GM21529 (cell line): ENCODE data around the gene DRICH1.
"Not testable (repeated sequence)": the region's sequence is repeated elsewhere in the genome, so short reads cannot be mapped to it uniquely, and the experiment has no call there.

Experiments
- ATAC-seq: cut with Tn5 transposase; IDR thresholded peaks from one replicate; pipeline ENCODE4 v1.9.1; 2021; ENCODE audit not compliant: unreplicated experiment

Gene DRICH1

DNA sequence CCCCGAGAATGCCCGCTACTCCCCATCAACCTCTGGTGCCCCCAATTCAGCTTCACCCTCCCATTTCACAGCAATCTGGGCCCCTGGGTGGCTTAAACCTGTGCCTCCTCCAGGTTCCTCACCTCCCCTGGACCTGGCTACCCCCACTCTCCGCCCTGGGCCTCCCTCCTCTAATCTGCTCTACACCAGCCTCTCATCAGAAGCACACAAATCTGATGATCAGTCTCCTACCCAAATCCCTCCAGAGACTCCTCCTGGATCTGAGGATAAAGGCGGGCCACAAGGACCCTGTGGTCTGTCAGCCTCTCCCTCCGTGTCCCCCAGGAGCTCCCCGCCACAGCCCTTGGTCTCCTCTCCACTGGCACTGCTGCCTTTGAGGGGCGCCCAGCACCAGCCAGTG lies 28.9 kb downstream of the DRICH1 start:
- no peak for ATAC-seq

DNA sequence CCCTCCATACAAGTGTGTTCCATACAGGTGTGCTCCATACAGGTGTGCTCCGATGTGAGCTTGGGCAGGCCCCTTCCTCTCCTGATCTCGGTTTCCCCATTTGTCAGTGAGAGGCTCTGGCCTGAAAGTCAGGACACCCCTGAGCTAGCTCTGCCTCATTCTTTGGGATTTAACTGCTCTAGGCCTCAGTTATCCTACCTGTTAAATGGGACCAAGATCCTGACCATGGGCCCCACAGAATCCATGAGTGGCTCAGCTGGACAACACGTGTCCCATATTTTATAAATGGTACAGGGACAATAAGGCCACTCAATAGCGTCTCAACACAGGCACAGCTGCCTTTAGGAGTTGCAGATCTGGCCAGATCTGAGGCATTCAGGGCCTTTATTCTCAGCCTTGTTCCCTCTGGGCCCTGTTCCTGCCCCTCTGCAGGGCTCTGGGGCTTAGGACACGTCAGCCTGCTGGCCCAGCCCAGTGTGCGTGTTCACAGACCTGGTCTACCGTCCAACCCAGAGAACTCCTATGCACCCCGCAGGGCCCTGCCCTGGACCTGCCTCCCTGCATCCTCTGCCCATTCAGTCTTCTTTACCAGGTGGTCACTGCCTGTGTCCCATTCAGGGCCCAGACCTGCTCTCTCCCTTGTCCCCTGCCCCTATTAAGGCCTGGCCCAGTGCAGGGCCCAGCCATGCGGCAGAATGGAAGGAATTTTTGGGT lies 33.2 kb downstream of the DRICH1 start:
- no peak for ATAC-seq

DNA sequence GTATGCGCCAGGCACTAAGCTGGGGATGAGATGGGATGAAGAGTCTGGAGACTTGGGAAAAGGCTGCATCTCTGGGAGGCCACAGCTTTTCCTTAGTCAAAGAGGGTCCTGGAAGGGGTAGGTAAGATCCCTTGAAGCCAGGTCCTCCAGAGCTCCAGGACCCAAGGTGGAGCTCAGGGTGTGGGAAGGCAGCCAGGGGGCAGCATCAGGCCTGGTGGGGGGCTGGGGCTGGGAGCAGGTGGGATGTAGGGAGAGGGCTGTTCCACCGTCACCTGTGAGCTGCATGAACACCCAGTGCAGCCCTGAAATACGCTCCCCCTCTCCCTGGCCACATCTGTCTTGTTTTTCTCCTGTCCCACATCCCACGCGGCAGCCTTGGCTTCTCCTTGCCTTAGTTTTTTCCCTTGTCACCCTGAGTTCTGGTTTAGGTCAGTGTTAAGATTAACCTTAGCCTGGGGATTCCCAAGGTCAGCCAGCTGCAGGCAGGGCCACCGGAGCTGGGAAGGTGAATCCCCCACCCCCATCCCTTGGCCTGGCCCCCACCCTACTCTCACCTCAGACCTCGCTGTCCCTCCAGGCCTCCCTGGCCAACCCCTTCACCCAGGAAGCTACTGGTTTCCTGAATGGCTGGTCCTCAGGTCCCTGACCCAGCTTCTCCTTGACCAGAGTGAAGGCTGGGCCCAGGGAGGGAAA lies 34.4 kb downstream of the DRICH1 start:
- ATAC-seq: not testable (repeated sequence)

DNA sequence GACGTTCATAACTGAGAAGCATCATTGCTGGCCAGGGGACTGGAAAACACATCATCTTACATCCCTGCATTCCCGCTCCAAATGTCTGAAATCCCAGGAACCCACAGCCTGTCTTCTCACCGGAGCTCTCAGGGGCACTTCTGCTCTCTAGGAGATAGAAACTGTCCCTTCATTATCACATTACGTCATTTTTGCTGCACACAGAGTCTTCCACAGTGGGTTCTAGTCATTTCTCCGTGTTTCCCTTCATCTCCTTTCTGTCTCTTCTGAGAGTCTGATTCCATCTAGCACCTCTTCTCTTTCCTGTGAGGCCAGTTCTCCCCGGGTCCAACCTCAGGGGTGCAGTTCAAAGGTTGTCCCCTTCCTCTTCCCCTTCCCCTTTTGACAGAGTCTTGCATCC lies 36.2 kb downstream of the DRICH1 start:
- ATAC-seq: not testable (repeated sequence)

DNA sequence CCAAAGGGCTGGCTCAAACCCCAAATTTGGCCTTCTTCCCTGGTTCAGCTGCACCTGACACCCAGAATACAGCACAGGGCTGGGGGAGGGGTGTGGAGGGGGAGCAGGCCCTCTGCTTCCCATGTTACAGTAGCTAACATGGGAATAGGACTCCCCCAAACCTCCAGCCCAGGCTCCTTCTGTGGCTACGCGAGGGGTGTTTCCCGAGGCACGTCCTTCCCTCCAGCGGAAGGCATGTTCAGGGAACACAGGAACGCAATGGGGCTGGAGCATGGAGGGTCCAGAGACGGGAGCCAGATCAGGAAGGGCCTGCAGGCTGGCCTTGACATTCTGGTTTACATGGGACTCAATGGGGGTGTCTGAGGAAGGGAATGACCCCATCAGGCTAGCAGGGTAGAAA lies 40.3 kb downstream of the DRICH1 start:
- ATAC-seq: no peak

DNA sequence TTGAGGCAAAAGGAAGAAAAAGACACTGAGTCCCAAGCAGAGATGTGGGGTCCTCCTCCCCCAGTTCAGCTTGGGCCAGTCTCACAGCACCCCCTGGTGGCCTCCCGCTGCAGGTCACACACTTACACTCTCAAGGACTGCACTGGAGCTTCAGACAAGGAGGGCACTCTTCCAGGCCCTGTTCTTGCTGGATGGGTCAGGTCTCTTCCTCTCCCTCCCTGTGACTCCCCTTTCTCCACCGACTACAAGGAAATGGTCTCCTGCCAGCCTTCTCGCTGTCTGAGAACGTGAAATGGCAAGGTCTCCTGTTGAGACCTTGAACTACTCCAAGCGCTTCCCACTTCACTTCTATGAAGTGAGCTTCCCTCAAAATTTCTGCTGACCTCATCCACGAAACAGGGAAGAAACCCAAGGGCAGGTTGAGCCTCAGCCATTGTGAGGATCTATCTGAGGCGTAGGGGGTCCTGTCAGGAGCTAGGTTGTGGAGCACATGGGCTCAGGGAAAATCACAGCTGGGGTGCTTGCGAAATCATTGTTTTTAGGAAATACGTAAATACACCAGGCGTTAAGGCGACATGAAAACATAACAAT lies 40.8 kb downstream of the DRICH1 start:
- no peak for ATAC-seq

DNA sequence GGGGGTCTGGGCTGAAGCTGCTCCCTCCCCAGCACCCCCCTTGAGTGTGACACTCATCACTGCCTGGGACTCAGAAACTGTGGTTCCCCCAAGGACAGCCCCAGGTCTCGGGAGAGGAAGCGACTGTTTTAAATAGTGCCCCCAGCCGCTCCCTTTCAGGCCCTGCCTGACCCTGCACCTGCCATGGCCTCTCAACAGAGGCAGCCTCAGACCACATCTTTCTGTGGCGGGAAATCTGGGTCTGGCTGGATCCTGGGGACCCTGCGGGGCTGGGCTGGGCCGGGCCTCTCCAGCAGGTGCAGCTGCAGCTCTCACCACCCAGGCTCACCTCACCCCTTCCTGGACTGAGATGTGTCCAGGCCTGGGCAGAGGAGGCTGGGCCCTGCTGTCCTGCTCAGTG lies 48.3 kb downstream of the DRICH1 start:
- no peak for ATAC-seq

DNA sequence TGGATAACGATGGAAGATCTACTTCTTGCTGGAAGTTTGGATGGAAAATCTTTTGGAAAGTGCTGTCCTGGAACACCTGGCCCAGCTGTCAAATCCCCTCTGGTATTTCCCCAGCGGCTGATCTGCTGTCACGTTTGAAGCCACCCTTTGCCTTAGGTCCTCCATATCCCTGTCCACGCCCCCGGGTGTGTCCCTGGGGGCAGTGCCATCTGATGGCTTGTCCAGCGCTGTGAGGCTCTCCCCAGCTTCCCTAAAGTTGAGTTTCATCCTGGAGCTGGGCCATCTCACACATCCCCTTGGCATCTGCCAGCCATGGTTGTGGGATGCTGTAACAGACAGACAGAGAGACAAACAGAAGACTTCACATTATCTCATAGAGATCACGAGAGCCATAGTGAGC lies 49.0 kb downstream of the DRICH1 start:
- ATAC-seq: no peak

DNA sequence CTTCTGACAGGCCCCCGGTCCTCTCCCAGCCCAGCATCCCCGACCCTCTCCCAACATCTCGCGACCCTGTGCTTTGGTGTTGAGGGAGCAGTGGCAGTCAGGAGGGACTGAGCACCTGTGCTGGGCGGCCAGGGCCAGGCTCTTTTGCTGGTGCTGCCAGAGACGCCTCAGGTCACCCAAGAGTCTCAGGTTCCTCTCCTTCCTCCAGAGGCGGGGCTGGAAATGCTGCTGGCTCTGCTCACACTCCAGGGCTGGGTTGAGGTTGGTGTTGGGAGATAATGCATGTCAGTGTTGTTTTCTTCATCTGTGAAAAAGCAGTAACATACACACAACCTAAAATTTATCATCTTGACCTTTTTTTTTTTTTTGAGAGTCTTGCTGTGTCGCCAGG lies 50.9 kb downstream of the DRICH1 start:
- ATAC-seq: no peak

DNA sequence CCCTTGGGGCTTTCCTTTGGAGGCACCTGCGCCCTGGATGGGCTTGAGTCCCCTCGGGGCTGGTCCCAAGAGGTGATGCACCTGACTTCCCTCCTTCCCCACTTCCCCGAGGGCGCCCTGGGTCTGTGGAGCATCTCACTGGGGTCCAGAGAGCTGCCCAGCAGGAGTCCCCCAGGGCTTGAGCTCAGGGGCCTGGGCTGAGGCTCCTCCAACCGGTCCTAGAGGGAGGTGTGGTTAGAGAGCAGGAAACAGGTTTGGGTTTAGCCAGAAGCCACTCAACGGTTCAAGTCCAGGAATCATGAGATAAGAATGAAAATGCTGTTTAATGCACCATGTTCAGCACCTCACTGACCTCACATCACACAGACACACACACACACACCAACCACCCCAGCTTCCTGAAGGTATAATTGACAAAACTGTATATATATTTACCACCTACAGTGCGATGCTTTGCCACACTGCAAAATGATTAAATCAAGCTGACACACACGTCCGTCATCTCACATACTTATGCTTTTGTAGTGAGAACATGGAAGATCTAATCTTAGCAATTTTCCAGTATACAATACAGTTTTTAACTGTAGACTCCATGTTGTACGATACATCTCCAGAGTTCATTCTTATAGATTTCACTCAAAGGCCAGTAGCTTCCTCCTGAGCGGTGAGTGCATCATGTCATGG lies 51.4 kb downstream of the DRICH1 start:
- ATAC-seq: no peak

DNA sequence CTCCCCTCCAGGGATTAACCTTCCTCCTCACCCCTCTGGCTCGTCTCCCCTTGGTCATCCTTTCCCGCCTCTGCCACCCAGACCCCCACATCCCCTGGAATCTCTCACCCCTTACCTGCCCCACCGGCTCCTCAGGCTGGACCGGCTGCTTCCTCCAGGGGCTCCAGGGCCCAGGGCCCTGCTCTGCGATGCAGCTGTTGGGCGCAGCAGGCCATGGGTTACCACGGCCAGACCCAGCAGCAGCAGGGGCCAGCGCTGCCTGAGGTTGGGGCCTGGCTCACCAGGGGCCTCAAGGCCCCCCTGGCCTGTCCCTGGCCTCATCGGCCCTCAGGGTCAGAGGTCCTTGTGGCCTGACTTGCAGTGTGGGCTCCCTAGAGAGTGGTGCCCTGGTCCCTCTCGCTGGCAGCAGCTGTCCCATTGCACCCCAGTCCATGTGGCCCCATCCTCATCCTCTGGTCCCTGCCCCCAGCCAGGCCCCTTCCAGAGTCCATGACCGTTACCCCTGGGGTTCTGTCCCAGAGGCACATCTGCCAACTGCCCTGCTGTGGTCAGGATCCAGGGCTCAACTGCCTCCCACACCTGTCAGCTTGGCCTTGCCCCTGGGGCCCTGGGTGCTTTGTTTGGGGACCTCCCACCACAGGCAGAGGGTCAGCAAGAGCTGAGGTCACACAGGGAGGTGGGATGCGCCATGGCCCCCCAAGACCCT lies 52.1 kb downstream of the DRICH1 start, which contains the start of gene IGLL1:
IGLL1 (minus strand) TSS at position 421 of the 706 bp plus-strand sequence; CDS start at position 321, 100 bp downstream.
- no peak for ATAC-seq

DNA sequence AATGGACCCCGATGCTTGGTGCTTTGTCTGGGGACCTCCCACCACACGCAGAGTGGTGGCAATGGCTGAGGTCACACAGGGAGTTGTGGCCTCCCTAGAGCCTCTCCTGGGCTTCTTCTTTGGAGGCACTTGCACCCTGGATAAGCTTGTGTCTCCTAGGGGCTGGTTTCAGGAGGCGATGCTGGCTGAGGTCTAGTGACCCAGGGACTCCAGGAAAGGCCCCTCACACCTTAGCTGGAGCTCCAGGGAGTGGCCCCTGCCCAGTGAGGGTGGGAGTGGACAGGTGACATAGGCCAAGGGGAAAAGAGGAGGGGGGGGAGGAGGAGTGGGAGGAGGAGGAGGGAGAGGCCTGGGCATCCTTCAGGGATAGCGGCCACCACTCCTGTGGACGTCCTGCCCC lies 52.8 kb downstream of the DRICH1 start:
- ATAC-seq: no peak

DNA sequence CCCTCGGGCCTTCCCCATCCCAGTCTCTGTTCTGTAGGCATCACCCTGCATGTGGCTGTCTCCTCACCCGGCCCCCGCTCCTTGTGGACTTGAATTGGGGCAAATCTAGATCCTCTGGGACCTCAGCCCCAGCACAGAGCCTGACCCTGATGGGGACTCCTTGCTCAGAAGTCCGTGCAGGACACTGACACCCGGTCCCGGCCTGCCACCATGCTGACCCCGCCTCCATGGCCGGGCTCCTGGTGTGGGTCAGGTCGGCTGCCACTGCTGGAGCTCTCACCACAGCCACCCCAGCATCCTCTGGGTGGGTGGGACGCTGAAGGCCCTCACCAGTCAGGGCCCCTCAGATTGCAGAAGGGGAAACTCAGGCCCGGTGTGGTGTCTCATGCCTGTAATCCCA lies 53.8 kb downstream of the DRICH1 start:
- ATAC-seq: no peak

DNA sequence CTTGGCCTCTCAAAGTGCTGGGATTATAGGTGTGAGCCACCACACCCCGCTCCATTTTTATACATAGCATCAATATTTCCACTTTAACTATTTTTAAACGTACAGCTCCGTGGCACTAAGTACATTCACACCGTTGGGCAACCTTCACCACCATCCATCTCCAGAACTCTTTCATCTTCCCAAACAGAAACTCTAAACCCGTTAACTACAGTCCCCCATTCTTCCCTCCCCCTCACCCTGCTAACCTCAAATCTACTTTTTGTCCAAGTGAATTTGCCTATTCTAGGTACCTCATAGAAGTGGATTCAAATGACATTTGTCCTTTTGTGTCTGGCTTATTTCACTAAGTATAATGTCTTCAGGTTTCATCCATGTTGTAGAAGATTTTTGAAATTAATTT lies 55.4 kb downstream of the DRICH1 start:
- no peak for ATAC-seq

DNA sequence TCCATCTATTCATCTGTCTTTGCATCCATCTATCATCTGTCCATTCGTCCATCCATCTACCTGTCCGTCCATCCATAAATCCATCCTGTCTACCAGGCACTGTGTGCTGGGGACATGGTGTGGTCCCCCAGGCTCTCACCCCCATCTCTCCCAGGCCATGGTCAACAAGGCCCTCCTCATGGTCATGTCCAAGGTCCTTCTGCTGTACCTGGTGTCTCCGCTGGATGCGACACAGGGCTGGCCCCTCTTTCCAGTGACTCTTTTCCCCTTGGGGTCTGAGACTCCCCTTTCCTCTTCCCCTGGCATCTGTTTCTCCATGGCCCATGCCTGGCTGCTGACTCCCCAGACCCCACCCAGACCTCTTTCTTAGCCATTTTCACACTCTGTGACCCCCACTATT lies 56.5 kb downstream of the DRICH1 start:
- ATAC-seq: no peak

DNA sequence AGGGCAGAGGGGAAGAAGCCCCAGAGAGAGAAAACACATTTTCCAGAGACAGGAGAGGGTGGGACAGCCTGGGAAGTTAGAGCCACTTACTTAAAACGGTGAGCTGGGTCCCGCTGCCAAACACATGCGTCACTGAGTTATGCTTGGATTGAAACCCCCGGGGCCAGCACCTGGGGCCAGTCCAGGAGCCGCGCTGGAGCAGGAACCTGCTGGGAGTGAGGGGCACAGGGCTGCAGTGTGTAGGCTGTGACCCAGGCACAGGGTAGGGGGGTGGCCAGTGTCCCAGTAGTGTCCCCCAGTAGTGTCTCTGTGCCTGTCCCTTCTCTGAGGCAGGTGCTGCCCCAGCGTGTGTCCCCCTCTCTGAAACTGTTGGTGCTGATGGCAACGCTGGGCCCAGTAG lies 57.2 kb downstream of the DRICH1 start:
- ATAC-seq: no peak

DNA sequence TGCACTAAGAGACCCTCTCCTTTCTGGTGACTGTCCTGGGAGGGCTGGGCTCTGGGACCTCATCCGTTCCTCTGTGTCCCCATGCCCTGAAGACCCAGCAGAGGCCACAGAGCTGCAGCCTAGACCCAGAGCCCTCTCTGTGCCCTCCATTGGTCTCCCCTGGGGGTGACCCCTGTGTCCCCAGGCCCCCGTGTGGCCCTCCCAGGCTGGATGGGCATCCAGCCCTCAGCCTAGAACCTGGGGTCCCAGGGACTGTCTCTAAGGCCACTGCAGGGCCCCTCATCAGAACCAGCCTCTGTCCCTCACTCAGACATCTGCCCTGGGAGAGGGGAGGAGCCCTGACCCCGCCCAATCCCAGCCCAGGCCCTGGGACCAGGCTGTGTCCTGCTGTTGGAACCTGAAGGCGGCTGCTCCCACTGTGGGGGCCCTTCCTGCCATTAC lies 57.7 kb downstream of the DRICH1 start:
- no peak for ATAC-seq

DNA sequence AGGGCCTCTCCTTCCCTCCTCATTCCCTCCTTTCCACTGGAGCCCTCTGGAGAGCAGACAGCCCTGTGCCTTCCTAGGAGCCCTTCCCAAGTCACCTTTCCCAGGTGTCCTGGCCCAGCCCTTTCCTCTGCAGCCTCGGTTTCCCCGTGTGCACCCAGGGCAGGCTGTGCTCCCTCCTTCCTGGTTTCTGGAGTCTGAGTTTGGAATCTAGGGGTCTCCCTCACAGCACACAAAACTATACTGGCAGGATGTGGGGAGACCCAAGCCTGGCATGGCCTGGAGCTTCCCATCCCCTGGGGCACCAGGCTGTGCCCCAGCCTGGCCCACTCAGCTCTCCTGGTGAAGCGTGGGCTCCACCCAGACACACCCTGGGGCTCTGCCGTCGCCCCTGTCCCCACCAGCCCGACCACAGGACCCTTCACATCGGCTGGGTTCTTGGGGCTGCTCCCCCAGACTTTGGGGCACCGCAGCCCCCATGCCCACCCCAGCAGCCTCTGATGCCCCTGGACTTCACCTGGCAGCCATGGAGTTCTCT lies 58.4 kb downstream of the DRICH1 start:
- not testable (repeated sequence) for ATAC-seq

DNA sequence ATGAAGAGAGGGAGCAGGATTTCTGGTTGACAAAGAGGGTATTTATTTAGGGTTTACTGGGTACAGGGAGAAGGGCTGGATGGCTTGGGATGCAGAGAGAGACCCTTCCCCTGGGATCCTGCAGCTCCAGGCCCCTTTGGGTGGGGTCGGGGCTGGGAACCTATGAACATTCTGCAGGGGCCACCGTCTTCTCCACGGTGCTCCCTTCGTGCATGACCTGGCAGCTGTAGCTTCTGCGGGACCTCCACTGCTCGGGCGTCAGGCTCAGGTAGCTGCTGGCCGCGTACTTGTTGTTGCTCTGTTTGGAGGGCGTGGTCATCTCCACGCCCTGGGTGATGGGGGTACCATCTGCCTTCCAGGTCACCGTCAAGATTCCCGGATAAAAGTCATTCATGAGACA lies 59.0 kb downstream of the DRICH1 start:
- not testable (repeated sequence) for ATAC-seq

DNA sequence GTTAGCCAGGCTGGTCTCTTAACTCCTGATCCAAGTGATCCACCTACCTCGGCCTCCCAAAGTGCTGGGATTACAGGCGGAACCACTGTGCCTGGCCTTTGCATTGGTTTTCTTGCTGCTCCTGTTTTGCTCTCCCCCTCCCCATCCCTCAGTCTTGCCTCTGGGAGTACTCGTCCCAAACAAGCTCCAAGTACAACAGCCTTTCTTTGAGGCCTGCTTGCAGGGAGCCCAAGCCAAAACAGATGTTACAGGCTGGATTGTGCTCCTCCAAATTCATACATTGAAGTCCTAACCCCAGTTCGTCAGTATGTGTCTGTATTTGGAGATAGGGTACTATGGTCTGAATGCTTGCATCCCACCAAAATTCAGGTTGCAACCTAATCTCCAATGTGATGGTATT lies 60.6 kb downstream of the DRICH1 start:
- no peak for ATAC-seq

DNA sequence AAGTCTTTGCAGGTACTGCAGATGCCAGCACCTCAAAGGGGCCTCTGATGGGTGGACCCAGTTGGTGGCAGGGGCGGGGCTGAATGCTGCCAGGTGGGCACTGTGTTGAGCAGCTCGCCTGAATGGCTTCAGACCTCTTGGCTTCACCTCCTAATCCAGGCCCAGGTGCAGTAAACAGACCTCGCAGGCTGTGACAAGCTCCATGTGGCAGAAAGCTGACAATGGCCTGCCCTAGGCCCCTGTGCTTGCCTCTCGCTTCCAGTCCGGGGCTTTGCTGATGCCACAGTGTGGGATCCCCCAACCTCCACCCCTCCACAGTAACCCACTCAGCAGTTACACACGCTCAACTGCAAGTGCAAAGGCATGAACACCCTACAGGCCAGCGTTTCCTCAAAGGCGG lies 61.4 kb downstream of the DRICH1 start:
- ATAC-seq: no peak
